A549 (cell line): ENCODE data around the gene EPB41L4B. TPM values are rescaled to one million over a fixed set of nuclear protein-coding genes. Genes with fewer than 3 reads are reported as not detected.
A peak's percentile ranks its signal among the peaks of the same experiment; 100 is the strongest.

Experiments used
- ATAC-seq, 2 experiments: fragments of 200-7000 bp in 1 of 2; fragments of >200 bp in 1 of 2; cut with Nextera tagmentation in 1 of 2; cut with Tn5 transposase in 1 of 2; 3 replicates each; pipeline versions ENCODE4 v1.8.0 to v1.9.1; 2018 to 2020; ENCODE audit warnings: mild to moderate bottlenecking in 1 of 2, moderate library complexity in 1 of 2
- CTCF ChIA-PET: fragments of 300-600 bp; sonication (Branson Sonifier 250); formaldehyde crosslinking; extraction: SDS; loops from one replicate; lab custom pipeline; 2021; ENCODE audit warnings: antibody characterized with exemption, inconsistent platforms; lab: Yijun Ruan, JAX
- POLR2A ChIA-PET: fragments of 350-600 bp; formaldehyde crosslinking; extraction: SDS; loops from one replicate; lab custom pipeline; 2021; ENCODE audit warnings: antibody characterized with exemption, inconsistent platforms; lab: Yijun Ruan, JAX
- DNase-seq, 2 experiments: peaks; one replicate each; pipeline versions ENCODE4 v3.0.0 to v3.0.0-alpha.2; 2011 to 2016; ENCODE audit warnings: low read depth in 1 of 2, low spot score in 1 of 2
- FAIRE-seq: peaks from 2 replicates; lab custom pipeline; 2011; peaks lifted over from hg19 to GRCh38; lab: Jason Lieb, UNC
- H3K27ac ChIP-seq, 2 experiments: fragments of >200 bp; sonication (Bioruptor Twin); formaldehyde crosslinking; 3 replicates each; pipeline ENCODE4 v1.5.1; 2016 to 2017
- H3K4me1 ChIP-seq: fragments of >200 bp; sonication (Bioruptor Twin); formaldehyde crosslinking; 3 replicates; pipeline ENCODE4 v1.6.1; 2016
- H3K4me2 ChIP-seq: fragments of >200 bp; sonication (Bioruptor Twin); formaldehyde crosslinking; 3 replicates; pipeline ENCODE4 v1.6.1; 2016
- H3K4me3 ChIP-seq: fragments of >200 bp; sonication (Bioruptor Twin); formaldehyde crosslinking; 3 replicates; pipeline ENCODE4 v1.5.1; 2016
- H3K9me3 ChIP-seq: fragments of >200 bp; sonication (Bioruptor Twin); formaldehyde crosslinking; 3 replicates; pipeline ENCODE4 v1.6.1; 2016
- BHLHE40 ChIP-seq: IDR thresholded peaks from 2 replicates; pipeline ENCODE4 v1.6.1; 2012; ENCODE audit warnings: low read depth, low read length, inconsistent platforms
- CBX2 ChIP-seq: fragments of 200-600 bp; sonication (generic); IDR thresholded peaks from 2 replicates; pipeline ENCODE4 v1.6.1; 2016; ENCODE audit warnings: low read depth, mild to moderate bottlenecking, borderline replicate concordance
- CBX8 ChIP-seq: fragments of 200-600 bp; sonication (generic); IDR thresholded peaks from 2 replicates; pipeline ENCODE4 v1.6.1; 2016
- CHD2 ChIP-seq: fragments of 150-350 bp; IDR thresholded peaks from 2 replicates; pipeline ENCODE4 v1.6.1; 2014; ENCODE audit warnings: low read length; ENCODE audit not compliant: partially characterized antibody
- EHF ChIP-seq: fragments of 250-450 bp; sonication (Bioruptor Pico); IDR thresholded peaks from 2 replicates; pipeline ENCODE4 v1.5.0; 2020; ENCODE audit warnings: mild to moderate bottlenecking
- ESRRA ChIP-seq: fragments of 150-350 bp; IDR thresholded peaks from 2 replicates; pipeline ENCODE4 v1.6.1; 2014; ENCODE audit warnings: mild to moderate bottlenecking, low read length, borderline replicate concordance
- FOXS1 ChIP-seq: fragments of 250-450 bp; sonication (Bioruptor Pico); IDR thresholded peaks from 2 replicates; pipeline ENCODE4 v1.5.0; 2020; ENCODE audit warnings: mild to moderate bottlenecking, moderate library complexity
- GATA3 ChIP-seq: IDR thresholded peaks from 2 replicates; pipeline ENCODE4 v1.6.1; 2012; ENCODE audit warnings: borderline replicate concordance
- HDAC2 ChIP-seq: fragments of 200-600 bp; sonication (generic); IDR thresholded peaks from 2 replicates; pipeline ENCODE4 v1.6.1; 2016
- HMGXB4 ChIP-seq: fragments of 250-450 bp; sonication (Bioruptor Pico); IDR thresholded peaks from 2 replicates; pipeline ENCODE4 v1.5.0; 2021; ENCODE audit warnings: mild to moderate bottlenecking, moderate library complexity, borderline replicate concordance
- JUN ChIP-seq, 2 experiments: fragments of >200 bp; sonication (Bioruptor Twin); formaldehyde crosslinking; IDR thresholded peaks; 2 replicates in 1 of 2; 3 replicates in 1 of 2; pipeline ENCODE4 v1.6.1; 2016 to 2017
- KDM1A ChIP-seq: fragments of 200-600 bp; sonication (generic); IDR thresholded peaks from 2 replicates; pipeline ENCODE4 v1.6.1; 2016; ENCODE audit warnings: low read depth, mild to moderate bottlenecking
- NFE2L2 ChIP-seq: fragments of 150-350 bp; conservative IDR thresholded peaks from 2 replicates; pipeline ENCODE4 v1.6.1; 2014; ENCODE audit warnings: low read length
- NPAS2 ChIP-seq: fragments of 250-450 bp; sonication (Bioruptor Pico); IDR thresholded peaks from 2 replicates; pipeline ENCODE4 v1.8.0; 2022; ENCODE audit warnings: mild to moderate bottlenecking, moderate library complexity, borderline replicate concordance
- POLR2AphosphoS2 ChIP-seq: conservative IDR thresholded peaks from 2 replicates; pipeline ENCODE4 v1.6.1; 2012; ENCODE audit warnings: low read length, improper control_type of control experiment, inconsistent platforms
- RAD21 ChIP-seq, 2 experiments: fragments of >200 bp in 1 of 2; sonication (Bioruptor Twin) in 1 of 2; formaldehyde crosslinking in 1 of 2; IDR thresholded peaks in 1 of 2; conservative IDR thresholded peaks in 1 of 2; 2 replicates in 1 of 2; 3 replicates in 1 of 2; pipeline ENCODE4 v1.6.1; 2012 to 2018; ENCODE audit warnings: inconsistent platforms in 1 of 2
- RARB ChIP-seq: fragments of 250-450 bp; sonication (Bioruptor Pico); IDR thresholded peaks from 2 replicates; pipeline ENCODE4 v1.8.0; 2021; ENCODE audit warnings: mild to moderate bottlenecking, moderate library complexity
- RNF2 ChIP-seq: fragments of 200-600 bp; sonication (generic); IDR thresholded peaks from 2 replicates; pipeline ENCODE4 v1.6.1; 2016; ENCODE audit warnings: low read depth, mild to moderate bottlenecking, antibody characterized with exemption, moderate library complexity, borderline replicate concordance
- SMC3 ChIP-seq: fragments of >200 bp; sonication (Bioruptor Twin); formaldehyde crosslinking; IDR thresholded peaks from 3 replicates; pipeline ENCODE4 v1.6.1; 2018; ENCODE audit warnings: inconsistent platforms
- TP53 ChIP-seq: fragments of 250-450 bp; sonication (Bioruptor Pico); IDR thresholded peaks from 2 replicates; pipeline ENCODE4 v1.5.0; 2021; ENCODE audit warnings: mild to moderate bottlenecking, moderate library complexity
- ZC3H11A ChIP-seq: fragments of 450-650 bp; IDR thresholded peaks from 2 replicates; pipeline ENCODE4 v1.6.1; 2014; ENCODE audit warnings: antibody characterized with exemption, mild to moderate bottlenecking
- ZNF302 ChIP-seq: fragments of 250-450 bp; sonication (Bioruptor Pico); IDR thresholded peaks from 2 replicates; pipeline ENCODE4 v1.9.0; 2021; ENCODE audit warnings: inconsistent platforms, mild to moderate bottlenecking, moderate library complexity
- ZSCAN20 ChIP-seq: fragments of 250-450 bp; sonication (Bioruptor Pico); IDR thresholded peaks from 2 replicates; pipeline ENCODE4 v1.8.0; 2022; ENCODE audit warnings: mild to moderate bottlenecking, moderate library complexity
- WGBS: methylation state at CpG from one replicate; pipeline ENCODE4 v1.1.6; 2017; ENCODE audit errors: missing lambda C conversion rate; 5-methylcytosine and 5-hydroxymethylcytosine counted together
- polyA plus RNA-seq, 4 experiments: library from polyadenylated mRNA; depleted of rRNA in 3 of 4; stranded (reverse); fragments of >200 nt; fragmentation: RNase III in 1 of 4; extraction: RNeasy Plus Mini Kit Qiagen cat#74134 plus additional on column Dnase treatment in 1 of 4; gene quantifications; 2 replicates in 3 of 4; 3 replicates in 1 of 4; pipeline ENCODE4 v1.2.3, GENCODE V29; 2011 to 2017
- TF ChIP-seq, protein P1 (sequence below): fragments of >200 bp; sonication (Bioruptor Twin); formaldehyde crosslinking; IDR thresholded peaks from 3 replicates; pipeline ENCODE4 v1.5.1; 2016
- TF ChIP-seq, protein P2 (sequence below): fragments of >200 bp; sonication (Bioruptor Twin); formaldehyde crosslinking; IDR thresholded peaks from 3 replicates; pipeline ENCODE4 v1.6.1; 2016

Gene EPB41L4B
- polyA plus RNA-seq, 2 of the 4 experiments (the other 2 are of a cell fraction) = 7.9 to 22.0 TPM

- no peaks in the 10 kb centered on the region for H3K9me3 ChIP-seq
- H3K4me1 ChIP-seq = no peaks in the 10 kb centered on the region
- H3K4me2 ChIP-seq = no peak overlapping the region
- FAIRE-seq (no peak), ATAC-seq (peak; percentile 73 to 91; a peak in 4 of 6 replicates), DNase-seq (peak; percentile 22 to 48)
- WGBS = 32% methylated on average over 7 of the region's 7 CpGs
- H3K27ac ChIP-seq = no peak overlapping the region
- no peak for TF ChIP-seq ZC3H11A
- no peak for TF ChIP-seq ZSCAN20 (CRISPR knock-in tag)
- peak; percentile 64 to 75 for TF ChIP-seq RAD21 (conservative IDR thresholded peaks at IDR 0.05 in 1 of 2, IDR thresholded peaks at IDR 0.05 in 1 of 2)
- peak; percentile 74 for TF ChIP-seq SMC3
- TF ChIP-seq, protein P1, sequence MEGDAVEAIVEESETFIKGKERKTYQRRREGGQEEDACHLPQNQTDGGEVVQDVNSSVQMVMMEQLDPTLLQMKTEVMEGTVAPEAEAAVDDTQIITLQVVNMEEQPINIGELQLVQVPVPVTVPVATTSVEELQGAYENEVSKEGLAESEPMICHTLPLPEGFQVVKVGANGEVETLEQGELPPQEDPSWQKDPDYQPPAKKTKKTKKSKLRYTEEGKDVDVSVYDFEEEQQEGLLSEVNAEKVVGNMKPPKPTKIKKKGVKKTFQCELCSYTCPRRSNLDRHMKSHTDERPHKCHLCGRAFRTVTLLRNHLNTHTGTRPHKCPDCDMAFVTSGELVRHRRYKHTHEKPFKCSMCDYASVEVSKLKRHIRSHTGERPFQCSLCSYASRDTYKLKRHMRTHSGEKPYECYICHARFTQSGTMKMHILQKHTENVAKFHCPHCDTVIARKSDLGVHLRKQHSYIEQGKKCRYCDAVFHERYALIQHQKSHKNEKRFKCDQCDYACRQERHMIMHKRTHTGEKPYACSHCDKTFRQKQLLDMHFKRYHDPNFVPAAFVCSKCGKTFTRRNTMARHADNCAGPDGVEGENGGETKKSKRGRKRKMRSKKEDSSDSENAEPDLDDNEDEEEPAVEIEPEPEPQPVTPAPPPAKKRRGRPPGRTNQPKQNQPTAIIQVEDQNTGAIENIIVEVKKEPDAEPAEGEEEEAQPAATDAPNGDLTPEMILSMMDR = peak; percentile 49
- no peak for TF ChIP-seq ESRRA
- POLR2A ChIA-PET = no interaction called here
- H3K4me3 ChIP-seq = no peak overlapping the region
- CTCF ChIA-PET = interaction anchor here (0.6 to 5.8 kb wide), 15 partner anchors 9 to 250 kb away, joined by 3 to 38 read pairs (median 4); partner anchors contain the start of gene EPB41L4B
Measured at GRCh38 chr9:109192732-109193361, 128.0 kb downstream of the EPB41L4B start.

DNA sequence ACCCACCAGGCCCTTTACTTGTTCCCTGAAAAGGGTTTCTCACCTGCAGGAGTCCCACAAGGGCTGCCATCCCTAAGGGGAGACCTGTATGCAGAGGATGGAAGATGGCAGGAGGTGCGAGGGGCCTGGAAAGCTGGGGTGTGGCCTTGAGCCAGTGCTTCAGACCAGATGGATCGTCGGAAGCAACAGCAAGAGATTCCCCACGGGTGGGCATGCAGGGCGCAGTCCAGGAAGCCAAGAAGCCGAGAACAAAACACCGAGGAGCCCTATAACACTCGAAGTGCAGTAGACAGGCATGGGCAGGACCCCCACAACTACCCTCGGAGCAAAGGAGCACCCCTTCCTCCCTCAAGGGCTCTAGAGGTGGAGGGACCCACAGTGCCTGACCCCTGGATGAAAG lies 129.1 kb downstream of the EPB41L4B start:
- no peak for DNase-seq
- ChIA-PET CTCF (interaction anchor here (0.6 to 5.8 kb wide), 14 partner anchors 8 to 212 kb away, joined by 3 to 38 read pairs (median 4); no protein-coding TSS in a partner anchor), POLR2A (no interaction called here)
- H3K27ac ChIP-seq = no peak overlapping the region
- FAIRE-seq = no peak
- TF ChIP-seq HMGXB4 (CRISPR knock-in tag) = no peak
- TF ChIP-seq EHF (CRISPR knock-in tag) = no peak
- no peak for TF ChIP-seq ESRRA
- no peak for TF ChIP-seq KDM1A
- TF ChIP-seq CBX8 = no peak
- TF ChIP-seq JUN (IDR thresholded peaks at IDR 0.05) = no peak
- no peaks in the 10 kb centered on the region for H3K9me3 ChIP-seq
- 58% methylated on average over 9 of the region's 9 CpGs for WGBS
- ATAC-seq = no peak
- H3K4me2 ChIP-seq = no peak overlapping the region
- no peak overlapping the region for H3K4me3 ChIP-seq
- H3K4me1 ChIP-seq = no peaks in the 10 kb centered on the region

GRCh38 chr9:109190151-109190550 lies 130.7 kb downstream of the EPB41L4B start:
- no peak for FAIRE-seq
- H3K9me3 ChIP-seq = no peaks in the 10 kb centered on the region
- CTCF ChIA-PET = interaction anchor here (1.6 kb wide), 1 partner anchor 55 kb away, joined by 4 read pairs; no protein-coding TSS in a partner anchor
- H3K27ac ChIP-seq = no peak overlapping the region
- TF ChIP-seq TP53 (CRISPR knock-in tag) = no peak
- TF ChIP-seq NFE2L2 = no peak
- no peak for TF ChIP-seq CHD2
- TF ChIP-seq BHLHE40 = no peak
- TF ChIP-seq HDAC2 = no peak
- TF ChIP-seq GATA3 = no peak
- no peak for TF ChIP-seq NPAS2
- TF ChIP-seq HMGXB4 (CRISPR knock-in tag) = no peak
- TF ChIP-seq FOXS1 (CRISPR knock-in tag) = no peak
- TF ChIP-seq CBX2 = no peak
- TF ChIP-seq RNF2 = no peak
- no peak for TF ChIP-seq RAD21 (conservative IDR thresholded peaks at IDR 0.05 in 1 of 2, IDR thresholded peaks at IDR 0.05 in 1 of 2)
- TF ChIP-seq POLR2AphosphoS2 = no peak
- TF ChIP-seq, protein P2, sequence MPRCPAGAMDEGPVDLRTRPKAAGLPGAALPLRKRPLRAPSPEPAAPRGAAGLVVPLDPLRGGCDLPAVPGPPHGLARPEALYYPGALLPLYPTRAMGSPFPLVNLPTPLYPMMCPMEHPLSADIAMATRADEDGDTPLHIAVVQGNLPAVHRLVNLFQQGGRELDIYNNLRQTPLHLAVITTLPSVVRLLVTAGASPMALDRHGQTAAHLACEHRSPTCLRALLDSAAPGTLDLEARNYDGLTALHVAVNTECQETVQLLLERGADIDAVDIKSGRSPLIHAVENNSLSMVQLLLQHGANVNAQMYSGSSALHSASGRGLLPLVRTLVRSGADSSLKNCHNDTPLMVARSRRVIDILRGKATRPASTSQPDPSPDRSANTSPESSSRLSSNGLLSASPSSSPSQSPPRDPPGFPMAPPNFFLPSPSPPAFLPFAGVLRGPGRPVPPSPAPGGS = no peak
- TF ChIP-seq RARB (CRISPR knock-in tag) = no peak
- no peak for TF ChIP-seq ZNF302 (CRISPR knock-in tag)
- TF ChIP-seq, all 56 proteins: peak for 0
- WGBS = 100% methylated on average over 1 of the region's 1 CpG
- ATAC-seq (no peak), DNase-seq (no peak)
- H3K4me3 ChIP-seq = no peak overlapping the region
- POLR2A ChIA-PET = no interaction called here
- H3K4me2 ChIP-seq = no peak overlapping the region
- no peaks in the 10 kb centered on the region for H3K4me1 ChIP-seq
